ENCODE data around the gene SERP2.
"Not testable (repeated sequence)": the region's sequence is repeated elsewhere in the genome, so short reads cannot be mapped to it uniquely, and the experiment has no call there.

The SERP2 gene

DNA sequence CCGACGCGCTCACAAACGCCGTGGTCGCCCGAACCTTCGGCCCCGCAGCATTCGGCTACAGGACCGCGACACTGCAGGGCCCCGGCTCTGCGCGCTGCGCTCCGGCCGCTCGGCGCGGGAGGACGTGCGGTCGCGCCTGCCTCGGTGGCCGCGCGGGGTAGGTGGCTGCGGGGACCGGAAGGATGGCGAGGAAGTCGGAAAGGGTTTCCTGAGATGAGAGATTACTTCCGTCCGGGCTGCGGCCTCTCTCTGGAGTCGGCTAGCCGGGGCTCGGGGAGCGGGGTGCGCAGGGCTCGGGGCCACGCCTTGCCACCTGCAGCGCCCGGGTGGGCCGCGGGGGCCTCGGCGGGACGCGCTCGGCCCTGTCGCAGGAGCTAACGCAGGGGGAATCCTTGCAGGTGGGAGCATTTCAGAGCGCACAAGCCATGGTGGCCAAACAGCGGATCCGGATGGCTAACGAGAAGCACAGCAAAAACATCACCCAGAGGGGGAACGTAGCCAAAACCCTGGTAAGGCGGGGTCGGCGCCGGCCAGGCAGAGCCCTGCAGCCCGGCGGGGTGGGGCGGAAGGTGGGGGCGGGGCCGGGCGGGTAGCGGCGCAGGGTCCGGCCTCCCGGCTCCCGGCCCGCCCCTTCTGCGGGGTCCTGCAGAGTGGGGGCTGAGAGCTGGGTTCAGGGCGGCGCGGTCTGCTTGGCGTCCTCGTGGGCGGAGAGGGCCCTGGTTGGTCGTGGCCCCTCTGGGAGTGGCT lies at the start of gene SERP2:
SERP2 (plus strand) TSS at position 224 of the 747 bp plus-strand sequence; CDS start at position 426, 202 bp downstream.
- DNase-seq = no peak

- no peak for DNase-seq
Measured at GRCh38 chr13:44326961-44327360, 46.7 kb upstream of the SERP2 start.

- not testable (repeated sequence) for DNase-seq
Measured at GRCh38 chr13:44329041-44329440, 44.6 kb upstream of the SERP2 start.

- DNase-seq = no peak
Measured at GRCh38 chr13:44329909-44330545, 43.6 kb upstream of the SERP2 start.

- no peak for DNase-seq
Measured at GRCh38 chr13:44331446-44331845, 42.2 kb upstream of the SERP2 start.

GRCh38 chr13:44331912-44332851 lies 41.4 kb upstream of the SERP2 start:
- DNase-seq = no peak

- DNase-seq = no peak
Measured at GRCh38 chr13:44333950-44334655, 39.5 kb upstream of the SERP2 start.

GRCh38 chr13:44334751-44335150 lies 38.9 kb upstream of the SERP2 start:
- no peak for DNase-seq

GRCh38 chr13:44336934-44337333 lies 36.7 kb upstream of the SERP2 start:
- DNase-seq = no peak

DNA sequence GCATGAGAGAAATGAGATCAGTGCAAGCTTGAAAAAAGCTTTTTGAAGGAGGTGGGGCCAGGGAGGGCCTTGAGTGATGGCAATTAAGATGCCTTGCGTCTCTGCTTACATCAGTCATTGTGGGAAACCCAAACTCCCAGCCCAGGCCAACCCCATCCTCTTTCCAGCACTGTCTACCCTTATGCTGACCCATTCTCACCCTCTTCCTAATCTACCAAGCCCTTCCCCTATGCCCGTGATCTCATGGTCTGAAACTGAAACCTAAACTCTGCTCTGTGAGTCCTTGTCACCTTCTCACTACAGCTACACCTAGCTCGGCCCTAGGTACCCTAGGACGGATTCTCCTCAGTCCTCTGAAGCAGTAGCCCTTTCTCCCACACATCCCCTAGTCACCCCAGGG lies 36.0 kb upstream of the SERP2 start:
- DNase-seq = no peak

GRCh38 chr13:44340508-44340907 lies 33.1 kb upstream of the SERP2 start:
- no peak for DNase-seq

DNA sequence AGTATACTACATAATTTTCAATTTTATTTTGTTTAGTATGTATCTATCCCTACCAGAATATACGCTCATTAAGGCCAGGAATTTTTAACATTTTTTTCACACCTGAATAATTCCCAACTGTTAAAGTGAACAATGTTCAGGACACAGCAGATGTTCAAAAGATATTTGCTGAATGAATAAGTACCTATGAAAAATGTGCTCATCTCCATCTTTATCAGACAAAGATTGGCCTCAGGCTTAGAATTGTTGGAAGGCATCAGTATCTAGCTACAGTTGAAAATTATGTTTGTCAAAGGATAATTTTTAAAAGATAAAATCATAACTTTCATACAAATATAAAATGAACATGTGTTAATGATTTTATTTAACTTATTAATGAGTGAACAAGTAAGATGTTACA lies 30.9 kb upstream of the SERP2 start:
- no peak for DNase-seq

GRCh38 chr13:44346534-44346933 lies 27.1 kb upstream of the SERP2 start:
- no peak for DNase-seq

GRCh38 chr13:44347301-44347700 lies 26.3 kb upstream of the SERP2 start:
- no peak for DNase-seq

GRCh38 chr13:44347949-44348348 lies 25.7 kb upstream of the SERP2 start:
- DNase-seq = no peak

GRCh38 chr13:44350775-44351504 lies 22.7 kb upstream of the SERP2 start:
- DNase-seq = no peak

DNA sequence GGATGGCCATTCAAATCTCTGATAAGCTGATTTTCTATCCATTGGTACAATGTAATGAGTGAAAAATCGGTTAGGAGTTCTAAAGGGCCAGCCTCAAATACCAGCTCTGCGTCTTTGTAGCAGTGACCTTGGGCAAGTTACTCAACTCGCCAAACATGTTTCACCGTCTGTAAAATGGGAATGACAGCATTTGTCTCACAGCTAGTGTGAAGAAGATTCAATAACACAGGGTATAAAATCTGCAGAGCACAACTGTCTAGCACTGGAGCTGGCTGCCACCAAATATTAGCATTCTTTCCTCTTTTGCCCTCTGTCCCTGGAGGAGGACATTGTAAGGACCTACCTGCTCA lies 22.1 kb upstream of the SERP2 start:
- no peak for DNase-seq

- no peak for DNase-seq
Measured at GRCh38 chr13:44352202-44352601, 21.4 kb upstream of the SERP2 start.

DNA sequence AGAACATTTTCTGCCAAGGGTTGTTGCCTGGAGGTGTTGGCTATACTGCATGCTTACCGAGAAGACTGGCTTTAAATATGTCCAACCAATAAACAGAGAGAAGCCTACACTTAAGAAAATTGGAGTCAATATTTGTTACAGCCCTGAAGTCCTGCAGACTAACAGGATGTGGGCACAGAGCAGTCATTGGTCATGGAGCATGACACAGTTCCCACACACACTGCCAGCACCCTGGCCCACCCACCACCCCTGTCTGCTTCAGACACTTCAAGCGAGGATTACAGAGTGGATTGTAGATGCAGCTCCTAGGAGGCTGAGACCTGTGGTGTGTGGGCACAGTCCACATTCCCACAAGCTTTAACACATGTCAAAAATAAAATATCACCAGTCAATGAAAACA lies 21.0 kb upstream of the SERP2 start:
- DNase-seq = no peak

DNA sequence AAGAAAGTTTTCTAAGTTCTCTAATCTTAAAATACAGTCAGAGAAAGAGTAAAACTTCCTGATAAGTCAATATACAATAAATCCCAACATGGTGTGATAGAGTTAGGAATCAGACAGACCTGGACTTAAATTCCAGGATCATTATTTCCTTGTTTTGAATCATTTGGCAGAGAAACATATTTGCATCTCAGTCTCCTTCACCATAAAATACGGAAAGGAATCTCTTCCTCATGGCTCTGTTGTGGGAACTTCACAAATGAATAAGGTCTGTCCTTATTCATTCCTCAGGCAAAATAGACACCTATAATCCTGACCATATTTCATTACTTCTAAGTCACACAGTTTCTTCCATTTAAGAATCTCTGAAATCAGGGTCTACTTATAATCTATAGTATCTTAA lies 19.3 kb upstream of the SERP2 start:
- DNase-seq = no peak

- no peak for DNase-seq
Measured at GRCh38 chr13:44354884-44355283, 18.7 kb upstream of the SERP2 start.

DNA sequence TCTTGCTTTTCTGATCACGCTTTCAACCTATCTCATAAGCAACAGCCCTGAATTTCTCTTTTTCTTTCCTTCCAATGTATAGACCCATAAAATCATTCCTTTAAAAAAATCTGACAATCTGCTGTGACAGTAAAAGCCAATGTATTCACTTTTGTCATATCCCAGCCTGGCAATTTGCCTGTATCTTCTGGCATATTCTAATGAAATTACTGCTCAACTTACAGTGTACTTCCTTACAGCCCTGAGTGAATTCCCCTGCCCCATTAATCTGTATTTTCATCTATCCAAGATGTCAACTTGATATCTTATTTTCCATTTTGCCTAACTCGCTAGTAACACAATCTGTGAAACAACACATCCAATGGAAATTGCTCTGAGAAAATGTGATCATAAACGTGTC lies 18.0 kb upstream of the SERP2 start:
- DNase-seq = no peak
